AG04450 (cell line): Measurements from ENCODE around the gene RHOBTB1. TPM values are rescaled to one million over a fixed set of nuclear protein-coding genes. Genes with fewer than 3 reads are reported as not detected.

Experiments
- CTCF ChIA-PET: fragments of 300-600, 350-600 bp; formaldehyde crosslinking; extraction: SDS; loops from one replicate; lab custom pipeline; 2022; ENCODE audit warnings: antibody characterized with exemption, inconsistent platforms; lab: Charles Lee
- POLR2A ChIA-PET: fragments of 350-600 bp; formaldehyde crosslinking; extraction: SDS; loops from one replicate; lab custom pipeline; 2021; ENCODE audit warnings: antibody characterized with exemption, inconsistent platforms; lab: Yijun Ruan, JAX
- DNase-seq: peaks from one replicate; pipeline ENCODE4 v3.0.0-alpha.2; 2011; ENCODE audit warnings: low read depth, low spot score
- H3K27ac ChIP-seq: one replicate; pipeline ENCODE4 v1.5.1; 2012; ENCODE audit warnings: low read depth, low read length, control low read depth
- H3K27me3 ChIP-seq: one replicate; pipeline ENCODE4 v1.6.0; 2012; ENCODE audit warnings: low read length; ENCODE audit not compliant: control insufficient read depth, insufficient read depth
- H3K4me3 ChIP-seq: 2 replicates; pipeline ENCODE4 v1.5.1; 2011; ENCODE audit warnings: mild to moderate bottlenecking, low read depth, low read length, control low read depth
- H3K9me3 ChIP-seq: 2 replicates; pipeline ENCODE4 v1.5.1; 2012; ENCODE audit warnings: low read length; ENCODE audit not compliant: control insufficient read depth, insufficient read depth
- polyA plus RNA-seq: library from polyadenylated mRNA; depleted of rRNA; stranded (reverse); fragments of >200 nt; gene quantifications from 2 replicates; pipeline ENCODE4 v1.2.3, GENCODE V29; 2011
- TF ChIP-seq, protein P1 (sequence below): IDR thresholded peaks from 2 replicates; pipeline ENCODE4 v1.5.1; 2011; ENCODE audit warnings: low read depth, low read length, control low read depth, inconsistent platforms

RHOBTB1 gene
- polyA plus RNA-seq, 1 experiment = 37.4 TPM

DNA sequence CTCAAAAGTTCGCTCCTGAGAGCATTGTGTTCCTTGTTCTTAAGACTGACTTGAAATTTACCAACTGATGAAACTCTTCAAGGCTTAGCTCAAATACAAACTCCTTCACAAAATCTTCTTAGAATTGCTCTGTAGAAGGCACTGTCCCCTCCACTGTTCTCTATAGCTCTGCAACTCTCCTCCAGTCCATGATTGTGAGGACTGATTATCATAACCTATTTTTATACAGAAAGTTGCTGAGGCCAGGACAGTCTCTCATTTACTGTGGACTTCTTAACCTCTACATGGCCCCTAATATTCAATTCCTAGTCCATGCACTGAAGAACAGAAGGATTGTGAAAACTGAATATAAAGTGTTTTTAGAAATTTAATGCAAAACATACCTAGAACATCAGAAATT, 53.2 kb downstream of the RHOBTB1 start:
- ChIA-PET CTCF (no interaction called here), POLR2A (no interaction called here)
- Histone ChIP-seq H3K27ac (no peak overlapping the region), H3K9me3 (no peaks in the 10 kb centered on the region), H3K4me3 (no peak overlapping the region), H3K27me3 (no peaks in the 10 kb centered on the region)
- no peak for DNase-seq
- TF ChIP-seq, protein P1, sequence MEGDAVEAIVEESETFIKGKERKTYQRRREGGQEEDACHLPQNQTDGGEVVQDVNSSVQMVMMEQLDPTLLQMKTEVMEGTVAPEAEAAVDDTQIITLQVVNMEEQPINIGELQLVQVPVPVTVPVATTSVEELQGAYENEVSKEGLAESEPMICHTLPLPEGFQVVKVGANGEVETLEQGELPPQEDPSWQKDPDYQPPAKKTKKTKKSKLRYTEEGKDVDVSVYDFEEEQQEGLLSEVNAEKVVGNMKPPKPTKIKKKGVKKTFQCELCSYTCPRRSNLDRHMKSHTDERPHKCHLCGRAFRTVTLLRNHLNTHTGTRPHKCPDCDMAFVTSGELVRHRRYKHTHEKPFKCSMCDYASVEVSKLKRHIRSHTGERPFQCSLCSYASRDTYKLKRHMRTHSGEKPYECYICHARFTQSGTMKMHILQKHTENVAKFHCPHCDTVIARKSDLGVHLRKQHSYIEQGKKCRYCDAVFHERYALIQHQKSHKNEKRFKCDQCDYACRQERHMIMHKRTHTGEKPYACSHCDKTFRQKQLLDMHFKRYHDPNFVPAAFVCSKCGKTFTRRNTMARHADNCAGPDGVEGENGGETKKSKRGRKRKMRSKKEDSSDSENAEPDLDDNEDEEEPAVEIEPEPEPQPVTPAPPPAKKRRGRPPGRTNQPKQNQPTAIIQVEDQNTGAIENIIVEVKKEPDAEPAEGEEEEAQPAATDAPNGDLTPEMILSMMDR = no peak

DNA sequence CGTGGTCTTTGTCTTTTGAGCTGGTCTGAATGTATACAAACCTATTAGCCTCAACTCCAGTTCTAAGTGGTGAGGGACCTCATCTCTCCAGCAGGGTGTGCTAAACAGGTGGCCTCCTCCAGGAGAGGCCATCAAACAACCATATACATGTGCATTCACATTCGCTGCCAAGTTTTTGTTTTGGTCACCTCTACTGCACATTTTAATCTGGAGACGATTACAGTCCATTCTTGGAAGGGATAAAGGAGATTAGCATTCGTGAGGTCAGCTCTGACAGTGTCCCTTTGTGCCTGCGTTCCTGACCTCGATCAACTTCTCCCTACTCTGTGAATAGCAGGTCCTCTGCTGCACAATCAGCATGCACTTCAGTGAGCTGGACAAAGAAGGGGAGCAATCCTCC, 60.8 kb downstream of the RHOBTB1 start:
- H3K27ac ChIP-seq = no peak overlapping the region
- DNase-seq = no peak
- ChIA-PET CTCF (interaction anchor here (0.5 to 0.6 kb wide), 2 partner anchors 778 to 866 kb away, joined by 3 read pairs; no protein-coding TSS in a partner anchor), POLR2A (no interaction called here)
- TF ChIP-seq, protein P1 = peak; percentile 52
- no peaks in the 10 kb centered on the region for H3K27me3 ChIP-seq
- H3K4me3 ChIP-seq = no peak overlapping the region
- H3K9me3 ChIP-seq = no peaks in the 10 kb centered on the region

GRCh38 chr10:60878224-60878623, 65.8 kb downstream of the RHOBTB1 start:
- Histone ChIP-seq H3K9me3 (no peaks in the 10 kb centered on the region), H3K4me3 (no peak overlapping the region), H3K27ac (no peak overlapping the region), H3K27me3 (no peaks in the 10 kb centered on the region)
- no peak for DNase-seq
- TF ChIP-seq, protein P1 = no peak
- ChIA-PET POLR2A (no interaction called here), CTCF (no interaction called here)

DNA sequence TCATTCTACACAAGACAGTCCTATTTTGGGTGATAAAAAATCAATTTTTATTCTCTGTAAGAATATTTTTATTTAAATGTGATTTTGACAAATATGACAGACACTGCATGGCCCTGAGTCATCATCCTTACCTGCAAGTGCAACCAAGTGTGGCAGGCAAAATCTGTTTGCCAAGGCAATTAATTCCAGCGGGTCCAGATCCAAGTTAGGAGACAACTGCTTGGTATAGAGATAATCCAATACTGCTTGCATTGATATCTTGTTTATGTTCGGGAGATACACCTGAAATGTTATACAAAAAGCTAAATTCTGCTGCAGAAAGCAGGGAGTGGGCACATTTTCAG, 66.2 kb downstream of the RHOBTB1 start:
- H3K4me3 ChIP-seq = no peak overlapping the region
- no peak for DNase-seq
- POLR2A ChIA-PET = no interaction called here
- H3K9me3 ChIP-seq = no peaks in the 10 kb centered on the region
- no peak overlapping the region for H3K27ac ChIP-seq
- CTCF ChIA-PET = no interaction called here
- H3K27me3 ChIP-seq = no peaks in the 10 kb centered on the region
- TF ChIP-seq, protein P1 = no peak

- TF ChIP-seq, protein P1 = no peak
- no peak for DNase-seq
- H3K27me3 ChIP-seq = no peaks in the 10 kb centered on the region
- H3K9me3 ChIP-seq = no peaks in the 10 kb centered on the region
- no peak overlapping the region for H3K27ac ChIP-seq
- POLR2A ChIA-PET = no interaction called here
- no peak overlapping the region for H3K4me3 ChIP-seq
- CTCF ChIA-PET = no interaction called here
These were observed 66.8 kb downstream of the RHOBTB1 start for GRCh38 chr10:60877061-60877776.
